HG03457 (cell line): ENCODE measurements around the gene FBXO46.
"Not testable (repeated sequence)": the region's sequence is repeated elsewhere in the genome, so short reads cannot be mapped to it uniquely, and the experiment has no call there.

Experiments used
- ATAC-seq: cut with Tn5 transposase; IDR thresholded peaks from one replicate; pipeline ENCODE4 v1.9.1; 2021; ENCODE audit warnings: moderate number of reproducible peaks; ENCODE audit not compliant: unreplicated experiment

The FBXO46 gene

GRCh38 chr19:45766296-45766868 is 35.7 kb upstream of the FBXO46 start:
- ATAC-seq, result no peak

GRCh38 chr19:45765702-45766295 is 35.1 kb upstream of the FBXO46 start:
- no peak for ATAC-seq

- ATAC-seq, result no peak
Measured at GRCh38 chr19:45764945-45765701, 34.4 kb upstream of the FBXO46 start.

GRCh38 chr19:45764475-45764874 is 33.8 kb upstream of the FBXO46 start:
- ATAC-seq, result no peak

- no peak for ATAC-seq
Measured at GRCh38 chr19:45763691-45764294, 33.1 kb upstream of the FBXO46 start.

- ATAC-seq, result no peak
Measured at GRCh38 chr19:45762870-45763631, 32.4 kb upstream of the FBXO46 start.

GRCh38 chr19:45761714-45762113 is 31.0 kb upstream of the FBXO46 start:
- no peak for ATAC-seq

GRCh38 chr19:45758921-45759320 is 28.2 kb upstream of the FBXO46 start:
- no peak for ATAC-seq

- ATAC-seq, result no peak
Measured at GRCh38 chr19:45757695-45758094, 27.0 kb upstream of the FBXO46 start.

GRCh38 chr19:45754323-45754722 is 23.6 kb upstream of the FBXO46 start:
- no peak for ATAC-seq

- no peak for ATAC-seq
Measured at GRCh38 chr19:45753548-45753947, 22.9 kb upstream of the FBXO46 start.

- ATAC-seq, result no peak
Measured at GRCh38 chr19:45752639-45753038, 21.9 kb upstream of the FBXO46 start.

GRCh38 chr19:45751483-45751882 is 20.8 kb upstream of the FBXO46 start:
- ATAC-seq, result not testable (repeated sequence)

- ATAC-seq, result no peak
Measured at GRCh38 chr19:45747513-45747912, 16.8 kb upstream of the FBXO46 start.

- ATAC-seq, result no peak
Measured at GRCh38 chr19:45746866-45747265, 16.2 kb upstream of the FBXO46 start.

GRCh38 chr19:45745606-45746005 is 14.9 kb upstream of the FBXO46 start:
- ATAC-seq, result no peak

GRCh38 chr19:45742969-45743368 is 12.3 kb upstream of the FBXO46 start:
- no peak for ATAC-seq

GRCh38 chr19:45739498-45740439 is 9.1 kb upstream of the FBXO46 start:
- no peak for ATAC-seq

GRCh38 chr19:45733160-45733810 is 2.6 kb upstream of the FBXO46 start, which contains the start of gene MEIOSIN:
Gene MEIOSIN, plus strand, starts transcription at chr19:45733439. Its CDS starts 1,938 bp downstream, at chr19:45735377.
- no peak for ATAC-seq
